ENCODE results near the gene CNTNAP5.

The CNTNAP5 gene

DNA sequence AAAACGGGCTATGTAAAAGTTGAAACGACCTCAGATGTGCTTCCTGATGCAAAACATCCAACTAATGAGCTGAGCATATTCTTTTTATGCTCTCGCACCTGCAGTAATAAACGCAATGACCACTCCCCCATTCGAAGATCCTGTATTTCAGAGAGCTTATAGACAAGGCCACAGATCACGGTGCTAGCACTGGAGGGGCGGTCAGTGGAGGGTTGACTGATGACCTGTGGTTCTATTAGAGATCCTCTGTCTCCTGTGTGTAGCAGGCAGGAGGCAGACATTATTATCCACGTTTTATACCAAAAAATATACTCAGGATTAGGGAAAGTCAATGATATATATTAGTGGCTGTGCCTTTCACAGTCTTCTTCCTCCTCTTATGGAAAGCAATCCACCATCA, 457.0 kb downstream of the CNTNAP5 start:
- no peak for DNase-seq

- no peak for DNase-seq
Observed at GRCh38 chr2:124482551-124482950, 457.5 kb downstream of the CNTNAP5 start.

GRCh38 chr2:124485659-124486058, 460.6 kb downstream of the CNTNAP5 start:
- no peak for DNase-seq

DNA sequence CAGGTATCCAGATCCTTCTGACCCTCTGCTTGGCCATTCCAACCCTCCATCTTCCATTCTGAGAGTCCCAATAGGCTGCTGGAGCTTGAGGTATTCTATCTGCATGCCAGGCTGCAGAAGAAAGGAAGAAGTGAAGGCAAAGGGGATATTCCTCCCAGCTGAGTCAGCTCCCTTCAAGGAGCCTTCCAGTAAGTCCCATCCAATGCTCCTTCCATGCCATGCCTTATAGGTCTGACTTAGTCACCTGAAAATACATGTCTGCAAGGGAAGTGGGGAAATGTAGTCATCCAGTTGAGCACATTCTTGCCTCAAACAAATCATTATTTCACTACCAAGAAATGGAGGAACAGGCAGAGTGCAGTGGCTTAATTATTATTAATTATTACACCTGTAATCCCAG, 464.6 kb downstream of the CNTNAP5 start:
- no peak for DNase-seq

GRCh38 chr2:124501575-124502152, 476.6 kb downstream of the CNTNAP5 start:
- no peak for DNase-seq

- no peak for DNase-seq
Observed at GRCh38 chr2:124514236-124514635, 489.1 kb downstream of the CNTNAP5 start.

GRCh38 chr2:124520953-124521352, 495.9 kb downstream of the CNTNAP5 start:
- no peak for DNase-seq

GRCh38 chr2:124523096-124523495, 498.0 kb downstream of the CNTNAP5 start:
- DNase-seq: no peak

- peak; percentile 24 for DNase-seq
Observed at GRCh38 chr2:124524155-124524915, 499.2 kb downstream of the CNTNAP5 start.

GRCh38 chr2:124526221-124526620, 501.1 kb downstream of the CNTNAP5 start:
- DNase-seq: no peak

DNA sequence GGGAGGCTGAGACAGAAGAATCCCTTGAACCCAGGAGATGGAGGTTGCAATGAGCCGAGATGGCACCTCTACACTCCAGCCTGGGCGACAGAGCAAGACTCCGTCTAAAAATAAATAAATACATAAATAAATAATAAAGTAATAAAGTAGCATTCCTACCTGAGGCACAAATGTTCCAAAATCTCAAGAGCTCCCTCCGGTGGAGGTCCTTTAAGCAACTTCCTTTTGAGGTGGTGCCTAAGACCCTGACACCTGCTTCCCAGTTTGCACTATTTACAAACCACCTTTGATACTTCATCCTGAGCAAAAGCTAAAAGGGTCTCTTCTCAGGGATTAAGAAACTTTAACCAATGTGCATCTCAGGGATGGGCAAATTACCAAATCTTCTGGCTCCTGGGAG, 505.1 kb downstream of the CNTNAP5 start:
- no peak for DNase-seq

DNA sequence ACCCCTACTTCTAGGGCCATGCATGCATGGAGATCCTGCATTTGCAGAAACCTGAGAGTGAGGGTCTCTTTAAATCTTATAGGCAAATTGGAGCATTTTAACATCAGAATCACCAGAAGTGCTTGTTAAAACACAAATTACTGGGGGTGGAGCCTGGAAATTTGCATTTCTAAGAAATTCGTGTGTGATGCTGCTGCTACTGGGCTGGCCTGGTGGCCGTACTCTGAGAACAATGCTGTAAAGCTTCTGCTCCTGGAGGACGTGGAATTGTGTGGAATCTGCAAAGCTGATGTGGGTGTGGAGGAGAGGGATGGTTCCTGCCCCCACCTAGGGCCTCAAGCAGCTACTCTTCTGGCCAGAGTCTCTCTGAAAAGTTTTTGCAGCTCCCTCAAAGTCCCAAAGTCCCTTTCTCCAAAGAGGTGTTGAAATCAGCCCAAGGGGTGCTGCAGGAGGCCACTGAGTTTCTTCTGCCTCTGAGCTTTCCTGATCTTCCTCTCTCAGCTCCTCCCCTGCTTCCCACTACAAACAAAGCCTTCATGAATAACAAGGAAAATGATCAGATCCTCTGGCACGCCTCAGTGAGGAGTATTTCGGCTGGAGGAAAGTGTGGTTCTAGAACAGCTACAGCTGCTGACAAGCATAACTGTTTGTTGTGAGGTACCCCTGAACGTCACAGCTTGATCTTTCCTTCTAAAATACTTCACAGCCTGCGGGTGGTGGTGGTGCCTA, 508.3 kb downstream of the CNTNAP5 start:
- DNase-seq: no peak

DNA sequence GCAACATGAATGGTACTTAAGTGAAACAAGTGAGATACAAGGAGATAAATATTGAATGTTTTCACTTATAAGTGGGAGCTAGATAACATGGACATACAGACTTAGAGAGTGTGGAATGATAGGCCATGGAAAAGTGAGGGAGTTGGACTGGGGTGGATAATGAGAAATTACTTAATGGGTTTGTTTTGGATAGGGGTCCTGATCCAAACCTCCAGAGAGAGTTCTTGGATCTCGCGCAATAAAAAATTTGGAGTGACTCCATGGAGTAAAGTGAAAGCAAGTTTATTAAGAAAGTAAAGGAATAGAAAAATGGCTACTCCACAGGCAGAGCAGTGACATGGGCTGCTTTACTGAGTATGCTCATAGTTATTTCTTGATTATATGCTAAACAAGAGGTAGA, 508.9 kb downstream of the CNTNAP5 start:
- DNase-seq: peak; percentile 23

GRCh38 chr2:124535816-124536215, 510.7 kb downstream of the CNTNAP5 start:
- no peak for DNase-seq

GRCh38 chr2:124536591-124536990, 511.5 kb downstream of the CNTNAP5 start:
- DNase-seq: no peak

GRCh38 chr2:124538549-124538948, 513.5 kb downstream of the CNTNAP5 start:
- DNase-seq: no peak

- no peak for DNase-seq
Observed at GRCh38 chr2:124540805-124541204, 515.7 kb downstream of the CNTNAP5 start.

DNA sequence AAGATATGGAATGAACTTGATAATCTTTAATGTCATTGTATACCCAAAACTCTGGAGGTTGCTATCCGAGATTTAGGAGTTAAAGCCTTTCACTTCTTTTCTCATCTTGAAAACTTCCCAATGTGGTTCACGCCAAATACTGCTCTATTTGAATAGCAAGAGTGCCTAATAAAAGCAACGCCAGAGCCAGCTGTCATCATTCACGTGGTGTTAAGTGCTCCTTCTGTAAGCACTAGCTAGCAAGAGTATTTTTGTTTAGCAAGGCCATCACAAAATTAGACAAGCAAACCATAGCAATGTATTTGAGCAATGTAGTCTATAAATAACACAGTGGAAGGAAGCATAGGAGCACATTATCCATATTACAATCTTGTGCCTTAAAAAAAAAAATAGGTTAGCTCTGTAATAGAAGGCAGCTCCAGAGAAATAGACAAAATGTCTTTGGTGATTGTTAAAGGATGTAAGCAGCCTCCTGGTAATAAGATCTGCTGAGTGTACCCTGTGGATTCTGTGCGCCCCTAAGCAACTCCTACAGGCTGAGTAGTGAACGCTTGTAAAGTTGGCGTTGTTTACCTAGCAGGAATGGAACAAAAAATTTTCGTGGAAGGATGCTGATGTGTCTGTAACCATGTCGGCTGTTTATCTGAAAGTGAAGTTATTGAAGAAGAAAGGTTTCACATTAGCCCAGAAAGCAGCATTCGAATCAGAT, 518.0 kb downstream of the CNTNAP5 start:
- DNase-seq: no peak

DNA sequence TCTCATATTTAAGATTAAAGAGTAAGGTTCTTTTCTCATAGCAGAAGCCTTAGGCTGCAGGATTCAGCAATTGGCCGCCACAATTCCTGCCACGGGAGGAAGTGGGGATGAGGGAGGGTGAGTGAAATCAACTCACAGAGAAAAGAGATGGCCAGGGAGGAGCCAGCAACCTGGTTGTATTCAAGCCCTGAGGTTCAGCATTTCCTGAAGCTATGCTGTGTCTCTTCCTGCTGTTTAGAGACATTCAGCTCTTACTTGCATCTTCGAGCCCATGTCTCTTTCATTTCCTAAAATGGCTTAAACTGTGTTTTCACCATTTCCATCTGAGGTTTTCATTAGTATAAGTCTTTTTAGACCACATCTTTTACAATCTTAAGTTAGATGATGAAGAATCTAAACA, 522.6 kb downstream of the CNTNAP5 start:
- no peak for DNase-seq

DNA sequence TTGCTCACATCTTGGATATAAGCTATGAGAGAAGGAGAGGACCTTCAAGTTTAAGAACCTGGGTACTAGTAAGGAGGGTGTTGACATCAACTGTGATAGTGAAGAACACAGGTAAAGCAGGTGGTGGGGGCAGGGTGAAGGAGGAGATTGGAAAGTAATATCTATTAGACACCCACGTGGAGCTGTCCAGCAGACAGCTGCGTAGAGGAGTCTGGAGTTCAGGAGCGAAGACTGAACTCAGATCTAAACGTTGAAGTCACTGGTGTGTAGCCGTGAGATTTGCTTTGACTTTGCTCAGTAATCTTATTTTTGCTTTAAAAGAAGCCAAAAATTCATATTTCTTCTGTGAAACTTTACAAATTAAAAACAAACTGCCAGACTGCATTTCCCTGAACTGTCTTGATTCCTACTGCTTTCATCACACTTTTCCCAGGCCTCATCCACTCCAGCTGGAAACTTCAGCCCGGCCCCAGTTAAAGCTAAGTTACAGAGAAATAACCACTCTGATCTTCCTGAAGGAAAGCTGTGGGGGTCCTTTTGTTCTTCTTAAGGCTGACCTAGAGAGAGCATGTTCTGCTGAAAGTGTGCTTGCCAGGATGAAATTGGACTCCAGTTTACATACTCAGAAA, 533.3 kb downstream of the CNTNAP5 start:
- DNase-seq: no peak

GRCh38 chr2:124559236-124559635, 534.1 kb downstream of the CNTNAP5 start:
- DNase-seq: no peak

- no peak for DNase-seq
Observed at GRCh38 chr2:124560592-124561112, 535.6 kb downstream of the CNTNAP5 start.

DNA sequence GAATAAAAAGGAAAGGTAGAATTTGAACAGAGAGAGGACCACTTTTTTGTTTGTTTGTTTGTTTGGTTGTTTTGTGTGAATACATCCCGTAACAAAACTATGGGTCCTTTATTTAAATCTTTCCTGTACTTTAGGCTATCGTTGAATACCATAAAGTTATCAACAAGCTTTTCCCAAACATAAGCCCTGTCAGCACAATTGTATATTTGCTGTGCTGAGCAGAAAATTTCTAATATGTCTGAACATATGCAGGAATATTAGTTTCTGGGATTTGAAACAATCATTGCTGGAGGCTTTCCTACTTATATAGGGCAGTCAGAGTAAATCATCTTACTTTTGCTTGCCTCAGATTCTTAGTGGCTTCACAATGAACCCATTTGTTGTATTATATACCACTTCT, 536.4 kb downstream of the CNTNAP5 start:
- no peak for DNase-seq
